ENCODE data around the gene KCNJ4. TPM values are rescaled to one million over a fixed set of nuclear protein-coding genes. Genes with fewer than 3 reads are reported as not detected.
"Not testable (repeated sequence)": the region's sequence is repeated elsewhere in the genome, so short reads cannot be mapped to it uniquely, and the experiment has no call there.

The KCNJ4 gene
- total RNA-seq, 6 experiments from 2014 or later = not detected

GRCh38 chr22:38403812-38404211 lies 51.2 kb downstream of the KCNJ4 start:
- DNase-seq = no peak
- H3K4me1 Mint-ChIP-seq (ENCODE audit: low read depth) = no peaks in the 10 kb centered on the region
- no peaks in the 10 kb centered on the region for H3K36me3 Mint-ChIP-seq (ENCODE audit: low read depth)
- H3K27me3 Mint-ChIP-seq (ENCODE audit: insufficient read depth) = peaks cover 29% of the 10 kb centered on the region
- H3K27ac Mint-ChIP-seq = no peak overlapping the region
- TF ChIP-seq CTCF (IDR thresholded peaks at IDR 0.05) = no peak
- no peak overlapping the region for H3K4me3 Mint-ChIP-seq
- H3K9me3 Mint-ChIP-seq = no peaks in the 10 kb centered on the region

GRCh38 chr22:38402204-38402603 lies 52.8 kb downstream of the KCNJ4 start:
- peaks cover 25% of the 10 kb centered on the region for H3K27me3 Mint-ChIP-seq (ENCODE audit: insufficient read depth)
- no peak for DNase-seq
- no peak overlapping the region for H3K27ac Mint-ChIP-seq
- H3K36me3 Mint-ChIP-seq (ENCODE audit: low read depth) = no peaks in the 10 kb centered on the region
- no peaks in the 10 kb centered on the region for H3K9me3 Mint-ChIP-seq
- TF ChIP-seq CTCF (IDR thresholded peaks at IDR 0.05) = no peak
- H3K4me1 Mint-ChIP-seq (ENCODE audit: low read depth) = 0 out of 2 replicates have a peak, but pooled peaks cover 1% of the 10 kb centered on the region
- H3K4me3 Mint-ChIP-seq = no peak overlapping the region

- DNase-seq = no peak
- peaks cover 23% of the 10 kb centered on the region for H3K27me3 Mint-ChIP-seq (ENCODE audit: insufficient read depth)
- H3K36me3 Mint-ChIP-seq (ENCODE audit: low read depth) = no peaks in the 10 kb centered on the region
- no peak for TF ChIP-seq CTCF (IDR thresholded peaks at IDR 0.05)
- H3K9me3 Mint-ChIP-seq = no peaks in the 10 kb centered on the region
- H3K4me1 Mint-ChIP-seq (ENCODE audit: low read depth) = peaks cover 8% of the 10 kb centered on the region
- H3K4me3 Mint-ChIP-seq = no peak overlapping the region
- no peak overlapping the region for H3K27ac Mint-ChIP-seq
These were observed 53.5 kb downstream of the KCNJ4 start for GRCh38 chr22:38401336-38402084.

GRCh38 chr22:38400256-38400655 lies 54.7 kb downstream of the KCNJ4 start:
- not testable (repeated sequence) for DNase-seq; H3K27ac Mint-ChIP-seq; H3K36me3 Mint-ChIP-seq (ENCODE audit: low read depth); H3K4me3 Mint-ChIP-seq; H3K9me3 Mint-ChIP-seq
- Mint-ChIP-seq H3K27me3 (ENCODE audit: insufficient read depth) (peaks cover 23% of the 10 kb centered on the region), H3K4me1 (ENCODE audit: low read depth) (peaks cover 20% of the 10 kb centered on the region)

GRCh38 chr22:38398609-38399461 lies 56.2 kb downstream of the KCNJ4 start:
- H3K4me1 Mint-ChIP-seq (ENCODE audit: low read depth) = peaks cover 31% of the 10 kb centered on the region
- H3K4me3 Mint-ChIP-seq = peak overlapping the region; percentile 83
- no peaks in the 10 kb centered on the region for H3K9me3 Mint-ChIP-seq
- TF ChIP-seq CTCF (IDR thresholded peaks at IDR 0.05) = no peak
- H3K27me3 Mint-ChIP-seq (ENCODE audit: insufficient read depth) = peaks cover 18% of the 10 kb centered on the region
- H3K36me3 Mint-ChIP-seq (ENCODE audit: low read depth) = no peaks in the 10 kb centered on the region
- H3K27ac Mint-ChIP-seq = peak overlapping the region; percentile 43; the same call in 1 of the 2 replicates
- DNase-seq = peak; percentile 37

GRCh38 chr22:38398181-38398608 lies 56.8 kb downstream of the KCNJ4 start:
- H3K4me3 Mint-ChIP-seq = peak overlapping the region; percentile 85
- H3K4me1 Mint-ChIP-seq (ENCODE audit: low read depth) = peaks cover 32% of the 10 kb centered on the region

More at GRCh38 chr22:38398181-38398608, 56.8 kb downstream of the KCNJ4 start:
- H3K27ac Mint-ChIP-seq = 0 out of 2 replicates have a peak overlapping the region, but pooled peaks have one; percentile 43
- DNase-seq; H3K9me3 Mint-ChIP-seq; H3K36me3 Mint-ChIP-seq (ENCODE audit: low read depth): not testable (repeated sequence)
- peaks cover 13% of the 10 kb centered on the region for H3K27me3 Mint-ChIP-seq (ENCODE audit: insufficient read depth)

All from HFFc6 (cell line).